GM18517 (cell line): ENCODE data around the gene TSPOAP1.
A peak's percentile ranks its signal among the peaks of the same experiment; 100 is the strongest.
"Not testable (repeated sequence)": the region's sequence is repeated elsewhere in the genome, so short reads cannot be mapped to it uniquely, and the experiment has no call there.

ENCODE experiments used
- ATAC-seq: cut with Tn5 transposase; IDR thresholded peaks from one replicate; pipeline ENCODE4 v1.9.1; 2021; ENCODE audit warnings: mild to moderate bottlenecking, moderate library complexity; ENCODE audit not compliant: unreplicated experiment

TSPOAP1 gene

DNA sequence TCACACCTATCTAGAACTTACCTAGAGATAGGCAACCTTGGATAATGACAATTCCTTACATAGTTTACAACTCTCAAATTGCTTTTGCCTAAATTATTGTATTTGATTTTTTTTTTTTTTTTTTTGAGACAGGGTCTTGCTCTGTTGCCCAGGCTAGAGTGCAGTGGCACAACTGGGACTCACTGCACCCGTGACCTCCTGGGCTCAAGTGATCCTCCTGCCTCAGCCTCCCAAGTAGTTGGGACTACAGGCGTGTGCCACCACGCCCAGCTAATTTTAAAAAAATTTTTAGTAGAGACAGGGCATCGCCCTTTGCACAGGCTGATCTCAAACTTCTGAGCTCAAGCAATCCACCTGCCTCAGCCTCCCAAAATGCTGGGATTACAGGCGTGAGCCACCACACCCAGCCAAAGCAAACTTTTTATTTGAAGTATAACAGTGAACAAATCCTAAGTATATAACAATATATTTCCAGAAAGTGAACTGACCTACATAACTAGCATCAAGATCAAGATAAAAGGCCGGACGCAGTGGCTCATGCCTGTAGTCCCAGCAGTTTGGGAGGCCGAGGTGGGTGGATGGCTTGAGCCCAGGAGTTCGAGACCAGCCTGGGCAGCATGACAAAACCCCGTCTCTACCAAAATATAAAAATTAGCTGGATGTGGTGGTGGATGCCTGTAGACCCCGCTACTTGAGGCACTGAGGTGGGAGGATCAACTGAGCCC lies 12.7 kb upstream of the TSPOAP1 start:
- not testable (repeated sequence) for ATAC-seq

GRCh38 chr17:58340405-58340876 lies 11.8 kb upstream of the TSPOAP1 start:
- no peak for ATAC-seq

DNA sequence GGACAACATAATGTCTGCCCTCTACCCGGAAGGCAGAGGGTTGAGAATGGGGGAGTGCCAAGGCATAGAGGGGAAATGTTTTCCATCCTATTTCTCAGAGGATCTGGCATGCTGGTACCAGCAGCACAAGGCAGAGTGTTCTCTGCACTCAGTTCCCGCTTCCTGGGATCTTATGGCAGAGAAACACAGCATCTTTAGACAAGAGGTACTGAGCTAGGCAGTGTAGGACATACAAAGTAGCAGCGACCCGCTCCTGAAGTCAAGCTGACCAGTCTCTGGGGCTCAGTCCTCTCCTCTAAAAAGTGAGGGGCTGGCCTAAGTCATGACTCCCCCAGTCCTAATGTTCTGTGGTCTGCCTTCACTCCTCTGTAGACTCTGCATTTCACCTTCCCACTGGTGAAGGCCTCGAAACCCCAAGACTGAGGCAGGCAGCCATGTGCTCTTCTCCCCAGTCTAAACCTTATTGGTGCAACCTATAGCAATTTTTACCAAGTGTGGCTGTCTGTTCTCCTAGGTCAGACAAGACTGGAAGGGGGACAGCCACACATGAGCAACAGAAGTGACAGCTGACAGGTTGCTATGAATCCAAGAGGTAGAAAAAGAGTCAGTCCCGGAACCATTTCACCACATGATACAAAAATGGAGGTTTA lies 11.3 kb upstream of the TSPOAP1 start:
- no peak for ATAC-seq

DNA sequence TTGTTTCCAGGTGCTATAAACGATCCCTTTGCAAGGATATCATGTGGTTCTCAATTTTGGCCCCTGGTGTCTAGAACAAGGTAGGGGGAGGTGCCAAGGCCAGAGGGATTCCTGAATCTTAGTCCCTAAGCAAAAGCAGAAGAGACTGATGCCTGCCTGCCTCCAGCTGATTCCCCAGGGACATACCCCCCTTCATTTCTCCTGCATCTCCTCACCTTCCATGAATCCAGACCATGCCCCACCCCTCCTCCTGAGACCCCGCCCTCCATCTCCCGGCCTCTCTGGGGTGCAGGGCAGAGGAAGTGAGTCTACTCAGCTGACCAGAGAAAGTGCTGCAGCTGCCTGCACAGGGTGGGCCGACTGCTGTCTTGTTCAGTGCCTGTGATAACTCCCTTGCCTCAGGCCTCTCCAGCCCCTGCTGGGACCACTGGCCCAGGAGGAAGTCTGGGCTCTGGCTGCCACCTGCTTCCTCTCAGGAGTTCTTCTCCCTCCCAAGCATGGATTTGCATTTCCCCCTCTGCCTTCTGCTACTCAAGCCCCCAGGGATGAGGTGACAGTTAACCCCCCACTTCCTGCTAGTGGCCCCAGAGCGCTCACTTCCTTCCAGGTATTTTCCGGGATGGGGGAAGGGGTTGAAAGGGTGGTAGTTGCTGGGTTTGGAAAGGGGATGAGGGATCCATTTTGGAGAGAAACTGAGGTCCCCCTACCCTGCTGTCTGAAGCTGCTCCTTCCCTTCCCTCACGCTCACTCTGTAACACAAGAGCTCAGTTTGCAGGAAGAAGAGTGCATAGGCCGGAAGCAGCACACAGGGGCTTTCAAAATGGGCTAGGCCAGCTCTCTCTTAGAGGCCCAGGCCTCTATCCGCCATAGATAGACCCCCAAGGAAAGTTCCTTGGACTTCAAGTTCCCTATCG lies 10.5 kb upstream of the TSPOAP1 start:
- ATAC-seq = no peak

DNA sequence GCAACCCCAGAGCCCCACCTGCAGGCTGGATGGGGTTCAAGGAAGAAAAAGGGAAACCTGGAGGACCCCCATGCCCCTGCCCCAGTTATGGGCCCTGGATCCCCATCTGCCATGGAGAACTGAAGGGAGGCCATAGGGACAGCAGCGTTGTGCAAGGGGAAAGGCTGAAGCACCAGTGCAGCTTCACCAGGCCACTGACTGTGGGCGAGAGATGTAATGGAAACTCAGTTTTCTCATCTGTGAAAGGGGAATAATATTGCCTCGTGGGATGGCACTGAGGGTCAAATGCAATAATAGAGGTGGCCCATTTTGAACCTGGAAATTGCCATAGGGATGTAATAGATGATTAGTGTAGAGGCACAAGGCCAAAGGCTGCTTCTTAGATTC lies 9.9 kb upstream of the TSPOAP1 start:
- ATAC-seq = no peak

DNA sequence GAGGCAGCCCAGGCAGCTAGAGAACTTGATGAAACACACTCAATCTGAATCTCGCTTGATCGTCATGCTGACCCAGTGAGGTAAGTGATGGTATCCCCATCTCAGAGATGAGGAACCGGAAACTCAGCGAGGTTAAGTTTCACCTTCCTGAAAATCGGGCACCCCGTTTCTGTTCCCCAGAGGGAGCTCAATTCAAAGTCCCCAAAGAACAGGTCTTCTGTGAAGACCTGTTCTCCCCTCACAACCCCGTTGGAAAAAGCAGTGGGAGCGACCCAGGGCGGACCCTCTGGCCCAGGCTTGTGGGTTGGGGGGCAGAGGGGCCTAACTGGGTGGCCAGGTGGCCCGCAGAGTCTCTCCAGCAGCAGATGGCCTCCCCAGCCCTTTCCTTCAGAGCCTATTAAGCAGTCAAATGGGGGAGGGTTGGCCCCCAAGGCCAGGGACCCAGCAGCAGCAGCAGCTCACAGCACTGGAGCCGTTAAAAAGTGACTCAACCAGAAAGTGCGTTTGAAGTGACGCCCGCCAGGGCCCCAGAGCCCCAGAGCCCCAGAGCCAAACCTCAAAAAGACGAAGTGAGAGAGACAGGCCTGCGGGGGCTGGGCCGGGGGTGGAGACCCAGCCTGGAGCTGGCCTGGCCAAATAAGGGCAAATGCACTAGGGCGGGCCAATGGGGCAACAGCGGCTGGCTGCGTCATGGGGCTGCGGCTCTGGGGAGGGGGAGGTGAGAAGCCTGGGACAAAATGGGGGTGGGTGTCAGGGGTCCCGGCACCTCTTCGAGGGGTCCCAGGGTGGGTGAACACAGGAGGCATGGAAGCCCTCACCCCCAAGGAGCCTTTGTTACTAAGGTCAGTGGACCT lies 9.2 kb upstream of the TSPOAP1 start:
- ATAC-seq = peak; percentile 61

GRCh38 chr17:58337210-58337599 lies 8.6 kb upstream of the TSPOAP1 start:
- ATAC-seq = no peak

DNA sequence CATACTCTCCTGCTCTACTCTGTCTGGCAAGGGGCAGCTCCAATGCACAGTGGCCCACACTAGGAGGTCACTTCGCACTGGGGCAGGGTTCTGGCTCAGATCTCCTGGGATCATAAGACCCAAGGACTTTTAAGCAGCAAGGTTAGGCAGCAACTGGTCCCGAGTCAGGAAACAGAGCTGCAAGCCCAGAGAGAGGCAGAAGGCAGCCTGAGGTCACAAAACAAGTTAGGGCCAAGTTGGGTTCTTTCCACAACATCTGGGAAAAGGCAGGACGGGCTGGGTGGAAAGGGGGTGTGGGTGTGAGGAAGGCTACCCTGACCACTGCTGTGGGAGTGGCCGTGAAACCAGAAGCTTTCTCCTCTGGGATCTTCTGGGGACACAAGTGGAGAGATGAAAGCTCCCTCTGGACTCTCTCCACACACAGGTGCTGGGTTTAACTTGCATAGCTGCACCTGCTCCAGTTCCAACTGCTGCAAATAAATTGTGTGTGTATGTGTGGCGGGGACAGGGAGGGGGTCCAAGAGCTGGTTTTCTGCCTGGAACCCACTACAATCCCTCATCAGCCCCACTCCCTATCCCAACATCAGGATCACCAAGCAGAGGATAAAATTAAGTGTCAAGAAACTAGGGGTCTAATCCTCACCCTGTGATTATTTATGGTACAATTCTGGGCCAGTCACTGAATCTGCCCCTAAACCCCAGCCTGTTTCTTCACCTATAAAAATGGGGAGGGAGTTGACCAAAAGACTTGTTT lies 8.0 kb upstream of the TSPOAP1 start:
- ATAC-seq = no peak

GRCh38 chr17:58335779-58336455 lies 7.3 kb upstream of the TSPOAP1 start:
- ATAC-seq = peak; percentile 24

DNA sequence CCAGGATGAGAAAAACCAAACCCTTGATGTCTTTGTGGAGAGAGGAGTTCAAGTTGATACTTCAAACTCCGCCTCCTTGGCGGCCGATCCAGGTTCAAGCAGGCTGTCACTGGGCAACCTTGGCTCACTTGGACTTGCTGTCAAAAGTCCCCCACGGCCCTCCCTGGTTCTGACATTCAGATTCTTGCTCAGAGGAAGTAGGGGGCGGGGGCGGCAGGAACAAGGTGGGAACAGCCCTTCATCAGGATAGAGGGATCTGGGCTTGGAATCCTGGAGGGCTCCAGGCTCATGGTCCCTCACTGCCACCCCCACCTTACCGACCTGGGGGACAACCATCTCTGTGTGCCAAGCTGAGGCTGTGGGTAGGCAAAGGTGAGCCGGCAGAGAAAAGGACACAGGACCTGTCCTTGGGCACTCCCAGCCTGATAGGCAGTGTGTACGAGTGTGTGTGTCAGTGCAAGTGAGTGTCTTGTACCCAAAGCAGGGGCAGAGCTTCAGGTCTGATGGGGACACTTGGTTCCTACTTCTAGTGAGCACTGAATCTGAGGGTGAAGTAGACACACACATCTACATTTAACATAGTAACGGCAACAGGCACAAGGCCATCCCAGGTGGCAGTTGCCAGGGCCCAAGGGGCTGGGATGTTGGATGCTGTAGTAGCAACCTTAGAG lies 6.6 kb upstream of the TSPOAP1 start:
- ATAC-seq = no peak

- no peak for ATAC-seq
Observed at GRCh38 chr17:58334661-58335060, 6.1 kb upstream of the TSPOAP1 start.

DNA sequence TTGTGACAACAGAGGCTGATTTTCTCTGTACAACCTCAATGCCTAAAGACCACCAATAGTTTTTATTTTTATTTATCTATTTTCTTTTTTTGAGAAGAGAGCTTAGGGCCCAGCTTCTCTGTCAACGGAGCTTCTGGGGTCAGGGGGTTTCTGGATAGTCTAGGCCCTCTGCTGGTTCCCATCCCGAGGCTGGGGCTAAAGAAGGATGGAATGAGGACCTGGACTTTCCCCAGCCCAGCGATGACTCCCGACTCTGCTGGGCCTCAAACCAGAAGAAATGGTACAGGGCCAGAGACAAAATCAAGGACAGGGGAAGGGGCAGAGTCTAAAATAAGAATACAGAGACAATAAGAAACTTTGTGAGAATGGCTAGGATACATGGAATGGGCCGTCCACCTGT lies 5.7 kb upstream of the TSPOAP1 start:
- ATAC-seq = no peak

GRCh38 chr17:58333736-58334207 lies 5.2 kb upstream of the TSPOAP1 start:
- ATAC-seq = no peak

DNA sequence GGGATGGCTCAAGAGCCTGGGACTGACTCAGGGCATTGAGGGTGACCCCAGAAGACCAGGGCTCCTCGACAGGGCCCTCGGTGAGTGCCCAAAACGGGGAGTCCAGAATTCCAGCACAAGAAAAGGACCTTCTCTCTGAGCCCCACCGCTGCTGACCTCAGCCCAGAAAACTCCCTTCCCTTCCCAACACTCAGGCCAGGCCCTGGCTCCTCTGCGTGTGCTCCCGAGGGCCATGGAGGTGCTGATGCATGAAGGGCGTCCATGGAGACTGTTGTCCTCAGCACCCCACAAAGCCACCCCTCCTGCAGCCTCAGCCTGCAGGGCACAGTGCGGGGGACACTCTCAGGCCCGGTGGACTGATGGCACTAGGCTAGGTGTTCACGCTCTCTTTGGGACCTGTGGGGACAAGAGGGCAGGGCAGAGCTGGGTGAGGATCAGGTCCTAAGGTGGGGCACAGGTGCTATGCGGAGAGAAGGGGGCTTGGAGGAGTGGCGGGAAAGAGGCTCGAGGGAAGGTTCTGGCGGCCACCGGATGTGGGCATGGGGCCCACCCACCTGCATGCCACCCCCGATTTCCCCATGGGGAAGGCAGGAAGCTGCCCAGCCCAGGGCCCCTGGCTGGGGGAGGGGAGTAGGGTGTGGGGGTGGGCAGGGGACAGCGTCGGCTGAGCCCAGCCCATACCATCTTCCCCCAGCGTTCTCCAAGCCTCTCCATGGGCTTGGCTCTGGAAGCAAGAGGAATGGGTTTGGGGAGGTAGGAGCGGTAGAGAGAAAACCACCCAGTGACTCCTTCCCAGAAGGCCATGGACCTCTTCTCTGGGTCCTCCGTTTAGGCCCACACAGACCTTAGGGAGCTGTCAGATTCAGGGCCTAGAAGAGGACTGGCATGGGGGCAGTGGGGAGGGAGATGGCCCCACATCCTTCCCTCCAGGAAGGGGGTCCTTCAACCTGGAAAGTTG lies 4.5 kb upstream of the TSPOAP1 start:
- ATAC-seq = no peak

GRCh38 chr17:58331815-58332777 lies 3.5 kb upstream of the TSPOAP1 start:
- ATAC-seq = no peak
